Colonic mucosa (tissue), 4 donors: ENCODE measurements around the gene ACSL6. TPM values are rescaled to one million over a fixed set of nuclear protein-coding genes. Genes with fewer than 3 reads are reported as not detected.
A peak's percentile ranks its signal among the peaks of the same experiment; 100 is the strongest.

Experiments
- DNase-seq: peaks from one replicate; pipeline ENCODE4 v3.0.0-alpha.2; 2020
- H3K27ac ChIP-seq: fragments of 200-600 bp; one replicate; pipeline ENCODE4 v1.8.0; 2021
- H3K27me3 ChIP-seq: fragments of 200-600 bp; one replicate; pipeline ENCODE4 v1.8.0; 2021
- H3K36me3 ChIP-seq: fragments of 200-600 bp; one replicate; pipeline ENCODE4 v1.8.0; 2021
- H3K4me1 ChIP-seq: fragments of 200-600 bp; one replicate; pipeline ENCODE4 v1.8.0; 2021; ENCODE audit warnings: mild to moderate bottlenecking
- H3K4me3 ChIP-seq: fragments of 200-600 bp; one replicate; pipeline ENCODE4 v1.8.0; 2021
- H3K9ac ChIP-seq, 2 donors: one replicate each; pipeline ENCODE4 v1.7.0; 2013; ENCODE audit warnings: control low read depth in 2 of 2, low read depth in 2 of 2, low read length in 2 of 2
- H3K9me3 ChIP-seq: fragments of 200-600 bp; one replicate; pipeline ENCODE4 v1.8.0; 2021
- CTCF ChIP-seq: fragments of 200-600 bp; IDR thresholded peaks from one replicate; pipeline ENCODE4 v1.8.0; 2022; ENCODE audit warnings: antibody characterized with exemption, mild to moderate bottlenecking
- intact Hi-C: fragments of 100-400 bp; cut with DNase I; formaldehyde crosslinking; loops from one replicate; pipeline ENCODE4 v1.14.1; 2022
- total RNA-seq, 2 donors: library from RNA; stranded (reverse); fragmentation: NEBNext Ultra II Directional in 1 of 2; extraction: Animal tissue kit (Norgen Biotek cat#: 25700) in 1 of 2; gene quantifications; one replicate each; pipeline ENCODE4 v1.2.1, GENCODE V29; 2021
- donor health status: healthy.
- donor health status: DM: no; HTN: no; CAD: no.
- donor health status: DM: no; HTN: no; CAD: no.

Gene ACSL6
- total RNA-seq, 2 donors from 2014 or later = 0.25 to 0.93 TPM

GRCh38 chr5:132054031-132054696 lies 42.7 kb upstream of the ACSL6 start:
- H3K9me3 ChIP-seq = no peaks in the 10 kb centered on the region
- H3K36me3 ChIP-seq = no peaks in the 10 kb centered on the region
- H3K27me3 ChIP-seq = no peaks in the 10 kb centered on the region
- no peak overlapping the region for H3K9ac ChIP-seq
- no peaks in the 10 kb centered on the region for H3K4me1 ChIP-seq
- no peak overlapping the region for H3K4me3 ChIP-seq
- intact Hi-C loops = no loop called here
- no peak for TF ChIP-seq CTCF
- DNase-seq = no peak
- H3K27ac ChIP-seq = no peak overlapping the region

GRCh38 chr5:132053483-132053882 lies 42.0 kb upstream of the ACSL6 start:
- Histone ChIP-seq H3K27me3 (no peaks in the 10 kb centered on the region), H3K36me3 (no peaks in the 10 kb centered on the region), H3K9me3 (no peaks in the 10 kb centered on the region), H3K27ac (no peak overlapping the region), H3K4me1 (no peaks in the 10 kb centered on the region), H3K9ac (no peak overlapping the region), H3K4me3 (no peak overlapping the region)
- no peak for DNase-seq
- intact Hi-C loops = no loop called here
- TF ChIP-seq CTCF = no peak

GRCh38 chr5:132052520-132052919 lies 41.1 kb upstream of the ACSL6 start:
- no peak overlapping the region for H3K27ac ChIP-seq
- H3K4me3 ChIP-seq = no peak overlapping the region
- no peak for TF ChIP-seq CTCF
- intact Hi-C loops = no loop called here
- no peaks in the 10 kb centered on the region for H3K4me1 ChIP-seq
- no peaks in the 10 kb centered on the region for H3K27me3 ChIP-seq
- no peak for DNase-seq
- H3K36me3 ChIP-seq = no peaks in the 10 kb centered on the region
- no peaks in the 10 kb centered on the region for H3K9me3 ChIP-seq
- no peak overlapping the region for H3K9ac ChIP-seq

GRCh38 chr5:132050661-132051552 lies 39.4 kb upstream of the ACSL6 start:
- intact Hi-C loops = no loop called here
- H3K27me3 ChIP-seq = no peaks in the 10 kb centered on the region
- no peaks in the 10 kb centered on the region for H3K36me3 ChIP-seq
- H3K9me3 ChIP-seq = no peaks in the 10 kb centered on the region
- DNase-seq = no peak
- H3K4me3 ChIP-seq = no peak overlapping the region
- no peak overlapping the region for H3K9ac ChIP-seq
- no peaks in the 10 kb centered on the region for H3K4me1 ChIP-seq
- H3K27ac ChIP-seq = no peak overlapping the region
- TF ChIP-seq CTCF = no peak

GRCh38 chr5:132050136-132050535 lies 38.7 kb upstream of the ACSL6 start:
- no peaks in the 10 kb centered on the region for H3K36me3 ChIP-seq
- no peaks in the 10 kb centered on the region for H3K27me3 ChIP-seq
- no peaks in the 10 kb centered on the region for H3K4me1 ChIP-seq
- H3K9ac ChIP-seq = no peak overlapping the region
- no peak overlapping the region for H3K4me3 ChIP-seq
- H3K27ac ChIP-seq = no peak overlapping the region
- no peak for TF ChIP-seq CTCF
- DNase-seq = peak; percentile 24
- no peaks in the 10 kb centered on the region for H3K9me3 ChIP-seq
- intact Hi-C loops = no loop called here
